Endothelial cell of umbilical vein (primary cell): ENCODE data around the gene ITGB1BP1. TPM values are rescaled to one million over a fixed set of nuclear protein-coding genes. Genes with fewer than 3 reads are reported as not detected.

Experiments used
- BruUV-seq: library from RNA; stranded (reverse); fragments of 400-500 nt; replicated peaks from 2 replicates; lab custom pipeline; 2021; lab: Mats Ljungman, UMichigan
- CTCF ChIA-PET: fragments of 300-600, 350-600 bp; sonication (Branson Sonifier 250); formaldehyde crosslinking; loops from one replicate; lab custom pipeline; 2021; ENCODE audit warnings: antibody characterized with exemption, inconsistent platforms; lab: Charles Lee
- POLR2A ChIA-PET: fragments of 300-600, 350-600 bp; sonication (Branson Sonifier 250); formaldehyde crosslinking; loops from one replicate; lab custom pipeline; 2021; ENCODE audit warnings: antibody characterized with exemption, inconsistent platforms; lab: Charles Lee
- DNase-seq: peaks from one replicate; pipeline ENCODE4 v3.0.0-alpha.2; 2011; ENCODE audit warnings: low read depth, low spot score
- FAIRE-seq: peaks from 2 replicates; lab custom pipeline; 2011; peaks lifted over from hg19 to GRCh38; lab: Jason Lieb, UNC
- H2AFZ ChIP-seq: 2 replicates; pipeline ENCODE4 v1.6.0; 2012; ENCODE audit warnings: low read depth, low read length, control low read depth, inconsistent platforms
- H3K27ac ChIP-seq: 2 replicates; pipeline ENCODE4 v1.5.1; 2011; ENCODE audit warnings: low read depth, mild to moderate bottlenecking, control low read depth, low read length, moderate library complexity; ENCODE audit not compliant: insufficient read depth
- H3K27me3 ChIP-seq, 2 experiments: 2 replicates each; pipeline versions ENCODE4 v1.6.0 to v1.6.1; 2011; ENCODE audit warnings: low read length in 2 of 2, mixed read lengths in 1 of 2; ENCODE audit not compliant: control insufficient read depth in 2 of 2, insufficient read depth in 2 of 2
- H3K36me3 ChIP-seq, 2 experiments: 2 replicates in 1 of 2; 3 replicates in 1 of 2; pipeline ENCODE4 v1.5.1; 2011; ENCODE audit warnings: low read length in 2 of 2, mild to moderate bottlenecking in 1 of 2, moderate library complexity in 1 of 2; ENCODE audit not compliant: control insufficient read depth in 2 of 2, insufficient read depth in 2 of 2; ENCODE audit errors: extremely low read depth in 1 of 2
- H3K4me1 ChIP-seq: 3 replicates; pipeline ENCODE4 v1.5.1; 2011; ENCODE audit warnings: mild to moderate bottlenecking, low read length; ENCODE audit not compliant: control insufficient read depth, insufficient read depth; ENCODE audit errors: extremely low read depth
- H3K4me2 ChIP-seq: 2 replicates; pipeline ENCODE4 v1.6.1; 2011; ENCODE audit warnings: low read length, control low read depth, mixed read lengths; ENCODE audit not compliant: insufficient read depth
- H3K4me3 ChIP-seq, 3 experiments: fragments of 200-600 bp in 1 of 3; sonication (generic), shearing (Covaris generic) in 1 of 3; replicated peaks in 1 of 3; 2 replicates each; pipeline ENCODE4 v1.5.1; 2011 to 2016; ENCODE audit warnings: control low read depth in 3 of 3, low read length in 3 of 3, mild to moderate bottlenecking in 2 of 3, inconsistent platforms in 1 of 3, low read depth in 1 of 3, moderate library complexity in 1 of 3; ENCODE audit not compliant: insufficient read depth in 1 of 3
- H3K79me2 ChIP-seq: 2 replicates; pipeline ENCODE4 v1.6.0; 2012; ENCODE audit warnings: low read length, inconsistent platforms; ENCODE audit not compliant: control insufficient read depth, insufficient read depth
- H3K9ac ChIP-seq: replicated peaks from 2 replicates; pipeline ENCODE3; 2011; ENCODE audit warnings: low read length, control low read depth; ENCODE audit not compliant: insufficient read depth; ENCODE audit errors: extremely low read depth
- H3K9me1 ChIP-seq: replicated peaks from 3 replicates; pipeline ENCODE4 v1.6.0; 2011; ENCODE audit warnings: mild to moderate bottlenecking, low read length; ENCODE audit not compliant: control insufficient read depth, insufficient read depth; ENCODE audit errors: extremely low read depth
- H3K9me3 ChIP-seq: replicated peaks from 2 replicates; pipeline ENCODE4 v1.5.1; 2012; ENCODE audit warnings: low read length, inconsistent platforms; ENCODE audit not compliant: control insufficient read depth, insufficient read depth
- H4K20me1 ChIP-seq: replicated peaks from 2 replicates; pipeline ENCODE3; 2011; ENCODE audit warnings: mild to moderate bottlenecking, low read length; ENCODE audit not compliant: control insufficient read depth, insufficient read depth; ENCODE audit errors: extremely low read depth
- CTCF ChIP-seq, 2 donors: IDR thresholded peaks; 1 replicate in 1 of 2; 2 replicates in 1 of 2; pipeline ENCODE4 v1.5.1; 2011; ENCODE audit warnings: low read length in 2 of 2, mild to moderate bottlenecking in 2 of 2, moderate library complexity in 2 of 2, control low read depth in 1 of 2, inconsistent platforms in 1 of 2, low read depth in 1 of 2; ENCODE audit not compliant: insufficient read depth in 1 of 2; ENCODE audit errors: extremely low read depth in 1 of 2
- EZH2 ChIP-seq: IDR thresholded peaks from 2 replicates; pipeline ENCODE4 v1.6.1; 2012; ENCODE audit warnings: borderline replicate concordance, low read depth, mild to moderate bottlenecking, moderate library complexity, low read length, inconsistent platforms; ENCODE audit not compliant: severe bottlenecking
- FOS ChIP-seq: IDR thresholded peaks from 2 replicates; pipeline ENCODE4 v1.6.1; 2011; ENCODE audit warnings: mild to moderate bottlenecking, low read length, moderate library complexity, borderline replicate concordance; ENCODE audit not compliant: insufficient read depth
- GATA2 ChIP-seq: IDR thresholded peaks from 2 replicates; pipeline ENCODE4 v1.7.0; 2011; ENCODE audit warnings: low read depth, mild to moderate bottlenecking, moderate library complexity, mixed read lengths, low read length; ENCODE audit not compliant: insufficient read length, insufficient read depth
- JUN ChIP-seq: IDR thresholded peaks from 2 replicates; pipeline ENCODE4 v1.6.1; 2011; ENCODE audit warnings: borderline replicate concordance, low read depth; ENCODE audit not compliant: insufficient read length, insufficient read depth
- MYC ChIP-seq: IDR thresholded peaks from one replicate; pipeline ENCODE4 v1.6.1; 2011; ENCODE audit warnings: mild to moderate bottlenecking, low read depth, low read length
- POLR2A ChIP-seq: IDR thresholded peaks from 2 replicates; pipeline ENCODE4 v1.6.1; 2012; ENCODE audit warnings: low read depth, mild to moderate bottlenecking, control low read depth, low read length
- POLR2AphosphoS5 ChIP-seq: IDR thresholded peaks from 2 replicates; pipeline ENCODE4 v1.6.1; 2012; ENCODE audit warnings: low read depth, mild to moderate bottlenecking, control low read depth, low read length, moderate library complexity; ENCODE audit not compliant: insufficient read depth
- dilution Hi-C: fragments of 300-500 bp; cut with MboI; formaldehyde crosslinking; loops from one replicate; pipeline ENCODE4 v1.15.0; 2019; ENCODE audit warnings: low sequenced_read_pairs; ENCODE audit not compliant: extremely low pct_ligation_motif_present
- intact Hi-C: fragments of 100-400 bp; cut with micrococcal nuclease; formaldehyde crosslinking; loops from one replicate; pipeline ENCODE4 v1.10.0; 2022
- polyA plus RNA-seq, 4 experiments: library from polyadenylated mRNA; depleted of rRNA in 3 of 4; stranded (reverse) in 3 of 4; unstranded in 1 of 4; fragments of >200 nt; gene quantifications; 2 replicates each; pipeline versions ENCODE4 v1.2.1 to v1.2.3, GENCODE V29; 2011 to 2012; ENCODE audit warnings: missing spikeins in 1 of 4
- total RNA-seq: library from RNA; stranded (reverse); gene quantifications from 2 replicates; pipeline ENCODE4 v1.2.3, GENCODE V29; 2021
- TF ChIP-seq, protein P1 (sequence below): IDR thresholded peaks from 2 replicates; pipeline ENCODE4 v1.6.1; 2011; ENCODE audit not compliant: insufficient read depth, insufficient read length

The ITGB1BP1 gene
- total and polyA plus RNA-seq, 2 donors (not counting 3 experiments of a cell fraction or from before 2014, with no cell fraction given): 45.0 to 170 TPM

DNA sequence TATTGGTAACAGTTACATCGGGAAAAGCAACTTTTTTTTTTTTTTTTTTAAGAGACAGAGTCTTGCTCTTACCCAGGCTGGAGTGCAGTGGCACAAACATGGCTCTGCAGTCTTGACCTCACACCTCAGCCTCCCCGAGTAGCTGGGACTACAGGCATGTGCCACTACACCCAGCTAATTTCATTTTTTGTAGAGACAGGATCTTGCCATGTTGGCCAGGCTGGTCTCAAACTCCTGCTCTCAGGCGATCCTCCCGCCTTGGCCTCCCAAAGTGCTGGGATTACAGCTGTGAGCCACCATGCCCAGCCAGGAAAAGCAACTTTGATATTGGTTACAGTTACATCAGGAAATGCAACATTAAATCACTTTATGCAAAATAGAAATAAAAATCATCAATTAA lies 4.6 kb downstream of the ITGB1BP1 start:
- CTCF ChIA-PET: interaction anchor here (1.2 kb wide), 1 partner anchor 19 kb away, joined by 3 read pairs; no protein-coding TSS in a partner anchor
- Histone ChIP-seq H3K9me1 (no peaks in the 10 kb centered on the region), H3K4me1 (peaks cover 9% of the 10 kb centered on the region), H2AFZ (no peak overlapping the region), H4K20me1 (no peaks in the 10 kb centered on the region), H3K36me3 (peaks cover 0 to 5% of the 10 kb centered on the region in 2 experiments), H3K9me3 (no peaks in the 10 kb centered on the region), H3K4me2 (no peak overlapping the region), H3K4me3 (no peak overlapping the region), H3K79me2 (peaks cover 61% of the 10 kb centered on the region), H3K27me3 (no peaks in the 10 kb centered on the region), H3K9ac (no peak overlapping the region), H3K27ac (no peak overlapping the region)
- TF ChIP-seq POLR2AphosphoS5 (no peak), FOS (no peak), CTCF (IDR thresholded peaks at IDR 0.05; ENCODE audit: extremely low read depth in 1 of 2, insufficient read depth in 1 of 2, low read depth in 1 of 2, low read length in 2 of 2) (no peak), GATA2 (no peak), POLR2A (no peak), JUN (no peak), EZH2 (no peak), MYC (no peak)
- TF ChIP-seq, protein P1, sequence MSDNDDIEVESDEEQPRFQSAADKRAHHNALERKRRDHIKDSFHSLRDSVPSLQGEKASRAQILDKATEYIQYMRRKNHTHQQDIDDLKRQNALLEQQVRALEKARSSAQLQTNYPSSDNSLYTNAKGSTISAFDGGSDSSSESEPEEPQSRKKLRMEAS: no peak
- no TSS peak for BruUV-seq
- intact Hi-C loops: no loop called here
- FAIRE-seq (no peak), DNase-seq (no peak)
- POLR2A ChIA-PET: no interaction called here
- dilution Hi-C loops: no loop called here
